CD4-positive, CD25-positive, alpha-beta regulatory T cell (primary cell): ENCODE measurements around the gene WDR75. TPM values are rescaled to one million over a fixed set of nuclear protein-coding genes. Genes with fewer than 3 reads are reported as not detected.

Source experiments
- ATAC-seq, 2 donors: fragments of 150-1000 bp; cut with Tn5 transposase; one replicate each; pipeline ENCODE4 v1.10.0; 2021; ENCODE audit warnings: low read depth in 2 of 2, moderate number of reproducible peaks in 2 of 2, moderate library complexity in 1 of 2
- DNase-seq, 3 donors: peaks; one replicate each; pipeline versions ENCODE4 v3.0.0 to v3.0.0-alpha.2; 2012 to 2022; ENCODE audit warnings: mixed read lengths in 1 of 3
- H3K27ac ChIP-seq: one replicate; pipeline ENCODE4 v1.7.0; 2013; ENCODE audit warnings: mild to moderate bottlenecking, low read length; ENCODE audit not compliant: insufficient read depth, poor library complexity, severe bottlenecking
- H3K27me3 ChIP-seq: one replicate; pipeline ENCODE4 v1.7.0; 2013; ENCODE audit warnings: low read length; ENCODE audit not compliant: control insufficient read depth, insufficient read depth
- H3K36me3 ChIP-seq: one replicate; pipeline ENCODE4 v1.7.0; 2013; ENCODE audit warnings: mild to moderate bottlenecking, low read length, moderate library complexity; ENCODE audit not compliant: control insufficient read depth, insufficient read depth
- H3K4me1 ChIP-seq: 2 replicates; pipeline ENCODE4 v1.7.0; 2013; ENCODE audit warnings: mild to moderate bottlenecking, low read length; ENCODE audit not compliant: insufficient read depth, control insufficient read depth, poor library complexity, severe bottlenecking
- H3K4me3 ChIP-seq: one replicate; pipeline ENCODE4 v1.7.0; 2013; ENCODE audit warnings: low read depth, mild to moderate bottlenecking, low read length, moderate library complexity
- H3K9me3 ChIP-seq, 2 experiments: 1 replicate in 1 of 2; 2 replicates in 1 of 2; pipeline ENCODE4 v1.7.0; 2013; ENCODE audit warnings: low read length in 2 of 2, mild to moderate bottlenecking in 1 of 2, moderate library complexity in 1 of 2; ENCODE audit not compliant: control insufficient read depth in 2 of 2
- H3K27ac Mint-ChIP-seq, 3 donors: one replicate each; pipeline ENCODE4 v1.8.0; 2020 to 2022; ENCODE audit warnings: mild to moderate bottlenecking in 3 of 3, mixed read lengths in 3 of 3, moderate library complexity in 2 of 3
- H3K27me3 Mint-ChIP-seq: one replicate; pipeline ENCODE4 v1.8.0; 2022; ENCODE audit warnings: mild to moderate bottlenecking, mixed read lengths
- H3K36me3 Mint-ChIP-seq: one replicate; pipeline ENCODE4 v1.8.0; 2020; ENCODE audit warnings: mixed read lengths
- H3K4me1 Mint-ChIP-seq, 4 donors: one replicate each; pipeline ENCODE4 v1.8.0; 2020 to 2022; ENCODE audit warnings: mixed read lengths in 4 of 4, mild to moderate bottlenecking in 1 of 4
- H3K4me3 Mint-ChIP-seq, 4 donors: one replicate each; pipeline ENCODE4 v1.8.0; 2020 to 2022; ENCODE audit warnings: mild to moderate bottlenecking in 4 of 4, mixed read lengths in 4 of 4, moderate library complexity in 3 of 4
- H3K9me3 Mint-ChIP-seq, 7 donors: one replicate each; pipeline ENCODE4 v1.8.0; 2020 to 2022; ENCODE audit warnings: mixed read lengths in 7 of 7, mild to moderate bottlenecking in 3 of 7, moderate library complexity in 2 of 7
- polyA plus RNA-seq, 4 donors: library from polyadenylated mRNA; unstranded; fragments of 300-500 nt; fragmentation: Illumina TruSeq; gene quantifications; one replicate each; pipeline ENCODE4 v1.2.3, GENCODE V29; 2021
- total RNA-seq: library from RNA; stranded (reverse); gene quantifications from one replicate; pipeline ENCODE4 v1.2.3, GENCODE V29; 2022

Gene WDR75
- total and polyA plus RNA-seq, 5 donors from 2014 or later, result 11.6 to 45.6 (median 15.5) TPM

DNA sequence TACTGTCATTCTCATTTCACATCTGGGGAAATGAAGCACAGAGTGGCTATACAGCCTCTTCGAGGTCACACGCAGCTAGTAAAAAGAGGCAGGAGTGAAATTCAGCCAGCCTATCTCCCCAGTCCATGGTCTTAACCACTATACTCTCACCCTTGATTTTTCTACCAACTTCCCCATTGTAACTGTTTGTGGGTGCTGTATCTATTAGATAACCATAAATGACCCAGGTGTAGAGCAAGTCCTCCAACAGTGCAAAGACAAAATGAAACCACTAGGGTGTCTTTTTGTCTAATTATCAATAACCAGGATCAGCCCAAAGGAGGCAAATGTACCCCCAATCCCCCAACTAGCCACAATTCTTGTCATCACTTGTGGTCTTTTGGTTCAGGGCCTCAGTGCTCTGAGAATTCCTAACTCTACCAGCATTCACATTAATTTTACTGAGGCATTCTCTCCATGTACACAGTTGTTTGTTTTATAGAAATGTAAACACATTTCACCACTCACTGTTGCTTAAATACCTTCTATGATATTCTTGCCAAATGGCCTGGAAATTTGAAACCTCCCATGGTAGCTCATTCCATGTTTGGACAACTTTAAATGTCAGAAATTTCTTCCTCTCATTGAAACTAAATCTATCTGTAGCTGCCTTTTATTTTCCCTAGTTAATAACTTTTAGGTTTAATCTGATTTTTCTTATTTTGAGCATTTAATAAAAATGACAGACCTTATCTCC is 80.6 kb downstream of the WDR75 start:
- H3K4me3 Mint-ChIP-seq, result no peak overlapping the region
- no peaks in the 10 kb centered on the region for H3K36me3 Mint-ChIP-seq
- peaks cover 5% of the 10 kb centered on the region for H3K27me3 Mint-ChIP-seq
- H3K4me3 ChIP-seq, result no peak overlapping the region
- peaks cover 3% of the 10 kb centered on the region for H3K27me3 ChIP-seq
- no peak for ATAC-seq
- H3K4me1 Mint-ChIP-seq, result peaks cover 0 to 5% (median 0%) of the 10 kb centered on the region in 4 donors
- H3K9me3 Mint-ChIP-seq, result peaks cover 0 to 6% (median 0%) of the 10 kb centered on the region in 7 donors
- no peak overlapping the region for H3K27ac ChIP-seq
- DNase-seq, result no peak
- no peak overlapping the region for H3K27ac Mint-ChIP-seq
- no peaks in the 10 kb centered on the region for H3K9me3 ChIP-seq
- no peaks in the 10 kb centered on the region for H3K36me3 ChIP-seq
- H3K4me1 ChIP-seq, result no peaks in the 10 kb centered on the region

DNA sequence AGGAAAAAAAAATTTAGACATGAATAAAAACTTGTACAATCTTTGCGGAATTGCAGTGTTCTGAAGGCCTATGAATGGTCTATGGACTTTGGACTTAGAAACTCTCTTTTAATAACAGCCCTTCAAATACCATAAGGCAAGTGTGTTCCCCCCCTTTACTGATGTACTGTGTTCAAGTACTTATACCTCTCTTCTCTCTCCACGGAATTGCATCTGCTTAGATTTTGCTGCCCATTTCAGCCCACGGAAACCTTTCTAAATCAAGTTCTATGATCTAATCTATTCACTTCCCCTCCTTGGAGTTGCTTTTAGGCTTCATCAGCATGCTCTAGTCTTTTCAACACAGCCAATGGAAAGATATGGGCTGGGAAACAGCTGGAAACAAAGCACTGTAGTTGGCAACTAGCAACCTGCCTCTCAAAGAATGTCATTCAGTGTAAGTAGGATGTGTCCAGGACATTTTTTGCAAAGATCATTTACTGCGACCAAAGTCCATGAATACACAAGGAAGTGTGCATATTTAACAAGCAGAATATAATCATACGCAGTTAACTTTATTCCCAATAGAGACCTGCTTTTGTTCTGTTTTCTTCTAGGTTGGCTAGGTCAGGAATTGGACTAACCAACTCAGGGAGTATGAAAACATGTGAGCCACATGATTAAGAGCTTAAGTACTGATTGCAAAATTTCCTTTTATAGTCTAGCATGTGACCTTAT is 81.3 kb downstream of the WDR75 start:
- no peaks in the 10 kb centered on the region for H3K9me3 Mint-ChIP-seq
- H3K4me3 ChIP-seq, result no peak overlapping the region
- no peak overlapping the region for H3K27ac Mint-ChIP-seq
- H3K4me3 Mint-ChIP-seq, result no peak overlapping the region
- H3K27ac ChIP-seq, result no peak overlapping the region
- DNase-seq (no peak), ATAC-seq (no peak)
- H3K9me3 ChIP-seq, result no peaks in the 10 kb centered on the region
- H3K36me3 Mint-ChIP-seq, result no peaks in the 10 kb centered on the region
- peaks cover 5% of the 10 kb centered on the region for H3K27me3 Mint-ChIP-seq
- H3K36me3 ChIP-seq, result no peaks in the 10 kb centered on the region
- no peaks in the 10 kb centered on the region for H3K4me1 ChIP-seq
- peaks cover 3% of the 10 kb centered on the region for H3K27me3 ChIP-seq
- H3K4me1 Mint-ChIP-seq, result no peaks in the 10 kb centered on the region

DNA sequence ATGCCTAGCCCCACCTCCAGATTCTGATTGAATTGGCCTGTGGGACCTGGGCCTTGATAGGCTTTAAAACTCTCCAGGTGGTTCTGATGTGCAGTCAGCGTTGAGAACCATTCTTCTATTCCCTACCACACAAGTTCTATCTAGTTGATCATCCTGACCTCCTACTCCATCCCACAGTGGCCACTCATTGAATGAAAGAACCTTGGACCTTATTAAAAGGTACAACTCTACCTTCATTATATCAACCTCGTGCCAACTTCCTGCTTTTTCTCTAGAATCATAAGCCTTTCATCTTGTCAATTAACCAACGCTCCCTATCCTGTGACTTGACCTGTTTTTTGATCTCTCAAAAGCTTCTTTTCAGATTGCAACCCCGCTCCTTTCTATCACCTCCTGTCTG is 83.5 kb downstream of the WDR75 start:
- DNase-seq, result no peak
- no peaks in the 10 kb centered on the region for H3K36me3 ChIP-seq
- H3K4me3 ChIP-seq, result no peak overlapping the region
- H3K9me3 ChIP-seq, result no peaks in the 10 kb centered on the region
- no peak overlapping the region for H3K4me3 Mint-ChIP-seq
- no peak overlapping the region for H3K27ac Mint-ChIP-seq
- H3K9me3 Mint-ChIP-seq, result no peaks in the 10 kb centered on the region
- no peaks in the 10 kb centered on the region for H3K36me3 Mint-ChIP-seq
- no peak for ATAC-seq
- peaks cover 4% of the 10 kb centered on the region for H3K27me3 ChIP-seq
- H3K27ac ChIP-seq, result no peak overlapping the region
- H3K4me1 ChIP-seq, result no peaks in the 10 kb centered on the region
- peaks cover 5% of the 10 kb centered on the region for H3K27me3 Mint-ChIP-seq
- H3K4me1 Mint-ChIP-seq, result no peaks in the 10 kb centered on the region

Other genes with a start within 250 kb of the WDR75 start
- gene SLC40A1, start 139.3 kb downstream of the WDR75 start, total RNA-seq, result 12.9 TPM
- gene SLC40A1, start 139.3 kb downstream of the WDR75 start, polyA plus RNA-seq, result 10 to 100 TPM in 3 of 4 donors, 1 to 10 TPM in 1; 5.6 to 25.3 (median 18.5) TPM
- gene ASNSD1, start 220.0 kb downstream of the WDR75 start, total RNA-seq, result 46.3 TPM
- gene ASNSD1, start 220.0 kb downstream of the WDR75 start, polyA plus RNA-seq, result 10 to 100 TPM; 50.1 to 84.5 (median 61.6) TPM
- 10.4 TPM for gene ANKAR, start 233.2 kb downstream of the WDR75 start, total RNA-seq
- 1 to 10 TPM; 4.6 to 7.8 (median 5.8) TPM for gene ANKAR, start 233.2 kb downstream of the WDR75 start, polyA plus RNA-seq